ENCODE results near the gene DENND4C. TPM values are rescaled to one million over a fixed set of nuclear protein-coding genes. Genes with fewer than 3 reads are reported as not detected.
"Not testable (repeated sequence)": the region's sequence is repeated elsewhere in the genome, so short reads cannot be mapped to it uniquely, and the experiment has no call there.

The DENND4C gene
- total and polyA plus RNA-seq, 2 of the 4 experiments (the other 2 are of a cell fraction), result 9.0 to 32.6 TPM

- Histone ChIP-seq H3K4me2 (ENCODE audit: low read depth, low read length) (no peak overlapping the region), H2AK9ac (replicated peaks; ENCODE audit: low read depth, low read length, poor library complexity) (no peak overlapping the region), H4K5ac (ENCODE audit: low read depth, low read length) (no peak overlapping the region), H3K23ac (ENCODE audit: low read depth, low read length) (no peak overlapping the region), H2BK120ac (ENCODE audit: low read depth, low read length) (no peak overlapping the region), H3K36me3 (ENCODE audit: control insufficient read depth, insufficient read depth, low read length) (peaks cover 17% of the 10 kb centered on the region), H4K91ac (ENCODE audit: insufficient read depth, low read depth, low read length) (no peak overlapping the region), H3K27ac (ENCODE audit: insufficient read depth, low read length) (no peak overlapping the region), H4K8ac (ENCODE audit: low read depth in 2 of 2, low read length in 2 of 2) (no peak overlapping the region), H2BK15ac (ENCODE audit: low read depth, low read length) (no peak overlapping the region), H3K9me3 (ENCODE audit: control insufficient read depth, insufficient read depth, low read length) (no peaks in the 10 kb centered on the region), H2AFZ (replicated peaks; ENCODE audit: low read length, poor library complexity) (no peak overlapping the region), H3K4ac (ENCODE audit: low read depth, low read length) (no peak overlapping the region), H3K27me3 (ENCODE audit: control insufficient read depth, insufficient read depth, low read length) (no peaks in the 10 kb centered on the region), H2BK5ac (ENCODE audit: low read depth, low read length, poor library complexity, severe bottlenecking) (no peak overlapping the region), H2BK20ac (ENCODE audit: low read depth, low read length) (no peak overlapping the region), H3K14ac (replicated peaks; ENCODE audit: low read depth, low read length) (no peak overlapping the region), H2AK5ac (ENCODE audit: low read depth, low read length) (no peak overlapping the region), H3K4me3 (ENCODE audit: insufficient read depth, low read depth, low read length) (no peak overlapping the region), H3K4me1 (ENCODE audit: control insufficient read depth, insufficient read depth, low read length) (peaks cover 2% of the 10 kb centered on the region; the same call in 1 of the 2 replicates), H3K9me1 (ENCODE audit: insufficient read depth, low read length) (no peaks in the 10 kb centered on the region), H3K56ac (ENCODE audit: extremely low read depth, insufficient read depth, low read length) (no peak overlapping the region), H4K20me1 (ENCODE audit: insufficient read depth, low read length) (peaks cover 30% of the 10 kb centered on the region; the same call in 1 of the 2 replicates), H3K9ac (ENCODE audit: low read depth, low read length) (no peak overlapping the region), H3K79me1 (ENCODE audit: low read depth in 1 of 2, low read length in 2 of 2) (peaks cover 3 to 28% of the 10 kb centered on the region in 2 experiments; a peak in 3 of 4 replicates), H3K18ac (ENCODE audit: low read depth, low read length) (no peak overlapping the region)
- ChIA-PET POLR2A (ENCODE audit: unreplicated experiment) (no interaction called here), CTCF (no interaction called here)
- dilution Hi-C loops (cut with HindIII; ENCODE audit: low sequenced_read_pairs, unreplicated experiment) (no loop called here), in situ Hi-C loops (cut with MboI; ENCODE audit: low sequenced_read_pairs) (no loop called here), intact Hi-C loops (cut with micrococcal nuclease) (loop anchor here (2.0 to 5.0 kb wide), 2 partner anchors 27 to 199 kb away; partner anchors contain the start of gene ACER2)
- no CpG with 5 or more reads among the region's 2 CpGs for WGBS, 2 experiments (ENCODE audit: extremely low coverage in 2 of 2, insufficient read length in 1 of 2)
- ATAC-seq (ENCODE audit: low read depth) (no peak), DNase-seq (no peak)
- no TSS peak for BruUV-seq (replicated peaks)
- TF ChIP-seq RCOR1 (IDR thresholded peaks at IDR 0.05; ENCODE audit: insufficient replicate concordance, low read length) (no peak), CEBPB (IDR thresholded peaks at IDR 0.05; ENCODE audit: low read depth, low read length) (no peak), POLR2A (IDR thresholded peaks at IDR 0.05; ENCODE audit: low read depth, low read length) (no peak), FOS (IDR thresholded peaks at IDR 0.05; ENCODE audit: low read depth, low read length) (no peak), BHLHE40 (IDR thresholded peaks at IDR 0.05; ENCODE audit: low read depth, low read length) (no peak), ELK1 (IDR thresholded peaks at IDR 0.05; ENCODE audit: borderline replicate concordance, low read depth, low read length) (no peak)
Observed at GRCh38 chr9:19381656-19382055, 151.2 kb downstream of the DENND4C start.

GRCh38 chr9:19385212-19385611, 154.7 kb downstream of the DENND4C start:
- H2BK120ac ChIP-seq (ENCODE audit: low read depth, low read length); H3K14ac ChIP-seq (replicated peaks; ENCODE audit: low read depth, low read length); POLR2A ChIA-PET (ENCODE audit: unreplicated experiment); H3K4me1 ChIP-seq (ENCODE audit: control insufficient read depth, insufficient read depth, low read length); H2BK20ac ChIP-seq (ENCODE audit: low read depth, low read length); H2AK5ac ChIP-seq (ENCODE audit: low read depth, low read length); H3K23ac ChIP-seq (ENCODE audit: low read depth, low read length); H3K9me1 ChIP-seq (ENCODE audit: insufficient read depth, low read length); H3K27me3 ChIP-seq (ENCODE audit: control insufficient read depth, insufficient read depth, low read length); H3K36me3 ChIP-seq (ENCODE audit: control insufficient read depth, insufficient read depth, low read length); DNase-seq; H2BK15ac ChIP-seq (ENCODE audit: low read depth, low read length); H3K4me2 ChIP-seq (ENCODE audit: low read depth, low read length); H3K4ac ChIP-seq (ENCODE audit: low read depth, low read length); intact Hi-C loops (cut with micrococcal nuclease); in situ Hi-C loops (cut with MboI; ENCODE audit: low sequenced_read_pairs); H3K18ac ChIP-seq (ENCODE audit: low read depth, low read length); H3K9ac ChIP-seq (ENCODE audit: low read depth, low read length); H4K8ac ChIP-seq (ENCODE audit: low read depth in 2 of 2, low read length in 2 of 2); H4K20me1 ChIP-seq (ENCODE audit: insufficient read depth, low read length); H2AK9ac ChIP-seq (replicated peaks; ENCODE audit: low read depth, low read length, poor library complexity); H3K9me3 ChIP-seq (ENCODE audit: control insufficient read depth, insufficient read depth, low read length); H3K4me3 ChIP-seq (ENCODE audit: insufficient read depth, low read depth, low read length); H2BK5ac ChIP-seq (ENCODE audit: low read depth, low read length, poor library complexity, severe bottlenecking); ATAC-seq (ENCODE audit: low read depth); BruUV-seq (replicated peaks); H4K91ac ChIP-seq (ENCODE audit: insufficient read depth, low read depth, low read length); CTCF ChIA-PET; H3K27ac ChIP-seq (ENCODE audit: insufficient read depth, low read length); H4K5ac ChIP-seq (ENCODE audit: low read depth, low read length); H3K79me1 ChIP-seq (ENCODE audit: low read depth in 1 of 2, low read length in 2 of 2); dilution Hi-C loops (cut with HindIII; ENCODE audit: low sequenced_read_pairs, unreplicated experiment); H2AFZ ChIP-seq (replicated peaks; ENCODE audit: low read length, poor library complexity); H3K56ac ChIP-seq (ENCODE audit: extremely low read depth, insufficient read depth, low read length): not testable (repeated sequence)
- WGBS, 2 experiments (ENCODE audit: extremely low coverage in 2 of 2, insufficient read length in 1 of 2), result 80% methylated on average over 1 of the region's 14 CpGs; no CpG with 5 or more reads in 1 of the 2 experiments

All from IMR-90 (cell line).